ENCODE results near the gene C1QTNF6. TPM values are rescaled to one million over a fixed set of nuclear protein-coding genes. Genes with fewer than 3 reads are reported as not detected.

The C1QTNF6 gene
- total RNA-seq, 4 donors from 2014 or later = 0.69 to 1.6 (median 1.1) TPM

DNA sequence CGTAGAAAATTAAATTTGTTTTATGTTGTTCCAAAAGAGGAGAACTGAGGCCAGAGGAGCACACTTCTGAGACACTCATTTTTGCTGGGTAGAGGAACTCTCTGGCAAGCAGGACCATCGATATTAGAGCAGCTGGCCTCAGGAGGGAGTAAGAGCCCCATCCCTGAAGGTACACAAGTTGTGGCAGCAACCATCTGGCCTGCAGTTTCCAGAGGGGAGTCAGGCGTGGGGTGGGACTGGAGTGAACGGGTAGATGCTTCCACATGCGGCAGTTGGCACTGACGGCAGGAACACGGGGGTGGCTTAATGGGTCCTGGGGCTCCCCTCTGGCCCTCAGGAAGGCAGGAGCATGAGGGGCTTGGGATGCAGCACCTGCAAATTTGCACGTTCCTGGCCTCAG, 37.4 kb upstream of the C1QTNF6 start:
- Histone ChIP-seq H3K4me1 (peaks cover 0 to 18% (median 0%) of the 10 kb centered on the region in 3 donors), H3K9me3 (no peaks in the 10 kb centered on the region), H3K27me3 (peaks cover 25% of the 10 kb centered on the region), H3K4me3 (no peak overlapping the region), H3K36me3 (no peaks in the 10 kb centered on the region), H3K27ac (no peak overlapping the region)
- 53% methylated on average over 3 of the region's 8 CpGs; no CpG with 5 or more reads in 1 of the 2 donors for WGBS, 2 donors (ENCODE audit: low coverage in 1 of 2)
- ATAC-seq = no peak
- TF ChIP-seq POLR2AphosphoS5 (IDR thresholded peaks at IDR 0.05) = no peak
- TF ChIP-seq POLR2A (IDR thresholded peaks at IDR 0.05) = no peak
- no peak for TF ChIP-seq EP300 (IDR thresholded peaks at IDR 0.05)
- no peak for TF ChIP-seq CTCF (IDR thresholded peaks at IDR 0.05)

DNA sequence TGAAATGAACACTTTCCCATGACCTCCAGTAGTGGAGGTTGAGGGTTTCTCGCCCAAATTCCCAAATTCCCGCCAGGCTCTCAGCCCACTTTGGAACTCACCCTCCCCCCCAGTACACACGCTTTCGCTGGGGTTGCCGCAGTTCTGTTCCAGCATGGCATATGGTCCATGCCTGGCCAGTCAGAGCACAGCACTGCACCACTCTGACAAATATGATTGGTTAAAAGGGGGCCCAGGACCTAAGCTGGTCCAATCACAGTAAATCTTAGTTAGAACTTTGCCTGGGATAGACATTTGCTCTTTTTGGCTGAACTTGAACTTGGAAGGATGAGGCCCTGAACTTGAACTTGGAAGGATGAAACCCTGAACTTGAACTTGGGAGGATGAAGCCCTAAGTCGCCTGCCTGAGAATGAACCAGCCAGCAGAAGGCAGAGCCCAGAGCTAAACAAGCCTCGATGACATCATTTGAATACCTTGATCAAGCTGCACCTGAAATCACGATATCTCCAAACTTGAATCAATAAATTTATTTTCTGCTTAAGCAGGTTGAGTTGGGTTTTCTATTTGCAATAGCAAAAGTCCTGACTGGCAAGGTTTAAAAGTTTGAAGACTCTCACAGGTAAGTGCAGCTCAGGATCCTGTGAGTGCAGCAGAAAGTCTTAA, 36.8 kb upstream of the C1QTNF6 start:
- TF ChIP-seq POLR2AphosphoS5 (IDR thresholded peaks at IDR 0.05) (no peak), CTCF (IDR thresholded peaks at IDR 0.05) (no peak), POLR2A (IDR thresholded peaks at IDR 0.05) (no peak), EP300 (IDR thresholded peaks at IDR 0.05) (no peak)
- Histone ChIP-seq H3K36me3 (no peaks in the 10 kb centered on the region), H3K27me3 (peaks cover 25% of the 10 kb centered on the region), H3K4me3 (no peak overlapping the region), H3K27ac (no peak overlapping the region), H3K9me3 (no peaks in the 10 kb centered on the region), H3K4me1 (peaks cover 0 to 16% (median 0%) of the 10 kb centered on the region in 3 donors)
- WGBS, 2 donors (ENCODE audit: low coverage in 1 of 2) = 51 to 57% methylated on average over 7 of the region's 8 CpGs
- ATAC-seq = no peak

- no peak for ATAC-seq
- Histone ChIP-seq H3K4me3 (no peak overlapping the region), H3K27ac (no peak overlapping the region), H3K36me3 (no peaks in the 10 kb centered on the region), H3K4me1 (peaks cover 0 to 8% (median 0%) of the 10 kb centered on the region in 3 donors), H3K9me3 (no peaks in the 10 kb centered on the region), H3K27me3 (peaks cover 33% of the 10 kb centered on the region)
- 52 to 100% methylated on average over 1 to 3 of the region's 3 CpGs for WGBS, 2 donors (ENCODE audit: low coverage in 1 of 2)
- TF ChIP-seq EP300 (IDR thresholded peaks at IDR 0.05) = no peak
- no peak for TF ChIP-seq CTCF (IDR thresholded peaks at IDR 0.05)
- TF ChIP-seq POLR2AphosphoS5 (IDR thresholded peaks at IDR 0.05) = no peak
- TF ChIP-seq POLR2A (IDR thresholded peaks at IDR 0.05) = no peak
Measured at GRCh38 chr22:37223965-37224551, 36.0 kb upstream of the C1QTNF6 start.

DNA sequence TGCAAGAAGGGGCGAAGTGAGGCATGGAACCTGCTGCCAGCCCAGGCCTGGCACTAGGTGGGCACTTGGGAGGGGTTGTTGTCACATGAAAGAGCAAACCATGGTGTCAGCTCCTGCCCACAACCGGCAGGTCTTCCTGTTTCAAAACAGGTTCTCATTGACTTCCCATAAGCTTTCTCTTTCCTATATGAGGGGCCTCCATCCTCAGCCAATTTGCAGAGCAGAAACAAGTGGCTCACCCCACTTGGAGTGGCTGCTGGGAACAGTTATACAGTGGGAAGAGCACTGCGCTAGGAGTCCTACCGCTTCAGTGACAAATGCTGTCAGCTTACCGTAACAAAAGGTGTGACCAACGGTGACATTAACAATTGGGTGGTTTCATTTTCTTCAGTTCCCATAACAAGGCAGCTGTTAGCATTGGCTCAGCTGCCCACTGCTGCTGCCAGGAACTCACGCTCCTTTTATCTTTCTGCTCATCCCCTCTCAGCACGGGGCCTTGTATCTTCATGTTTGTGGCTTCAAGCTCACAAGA, 34.5 kb upstream of the C1QTNF6 start:
- H3K4me1 ChIP-seq = no peaks in the 10 kb centered on the region
- H3K36me3 ChIP-seq = no peaks in the 10 kb centered on the region
- 51 to 79% methylated on average over 4 to 6 of the region's 8 CpGs for WGBS, 2 donors (ENCODE audit: low coverage in 1 of 2)
- no peak overlapping the region for H3K4me3 ChIP-seq
- no peak overlapping the region for H3K27ac ChIP-seq
- peaks cover 43% of the 10 kb centered on the region for H3K27me3 ChIP-seq
- no peak for TF ChIP-seq EP300 (IDR thresholded peaks at IDR 0.05)
- no peak for TF ChIP-seq POLR2A (IDR thresholded peaks at IDR 0.05)
- TF ChIP-seq CTCF (IDR thresholded peaks at IDR 0.05) = no peak
- no peak for TF ChIP-seq POLR2AphosphoS5 (IDR thresholded peaks at IDR 0.05)
- H3K9me3 ChIP-seq = no peaks in the 10 kb centered on the region
- no peak for ATAC-seq
